IMR-90 (cell line): Measurements from ENCODE around the gene CA7. TPM values are rescaled to one million over a fixed set of nuclear protein-coding genes. Genes with fewer than 3 reads are reported as not detected.

Experiments used
- ATAC-seq: fragments of 200-7000 bp; cut with Tn5 transposase; 2 replicates; pipeline ENCODE4 v1.9.1; 2020; ENCODE audit warnings: low read depth, mild to moderate bottlenecking, moderate library complexity
- BruUV-seq: library from RNA; stranded (reverse); fragments of 400-500 nt; replicated peaks from 2 replicates; lab custom pipeline; 2021; lab: Mats Ljungman, UMichigan
- CTCF ChIA-PET: fragments of 300-600 bp; formaldehyde crosslinking; extraction: SDS; loops from one replicate; lab custom pipeline; 2021; ENCODE audit warnings: antibody characterized with exemption; lab: Yijun Ruan, JAX
- POLR2A ChIA-PET: fragments of 300-600 bp; sonication (Branson Sonifier 250); formaldehyde crosslinking; loops from one replicate; lab custom pipeline; 2022; ENCODE audit warnings: antibody characterized with exemption; ENCODE audit not compliant: unreplicated experiment; lab: Charles Lee
- DNase-seq: peaks from one replicate; pipeline ENCODE4 v3.0.0; 2013
- H2AFZ ChIP-seq: replicated peaks from 2 replicates; pipeline ENCODE3; 2013; ENCODE audit warnings: low read length, mild to moderate bottlenecking; ENCODE audit not compliant: poor library complexity
- H2AK5ac ChIP-seq: 2 replicates; pipeline ENCODE4 v1.6.1; 2013; ENCODE audit warnings: low read depth, low read length, inconsistent platforms
- H2AK9ac ChIP-seq: replicated peaks from 2 replicates; pipeline ENCODE3; 2013; ENCODE audit warnings: mild to moderate bottlenecking, low read depth, low read length, moderate library complexity; ENCODE audit not compliant: poor library complexity
- H2BK120ac ChIP-seq: 2 replicates; pipeline ENCODE4 v1.6.1; 2013; ENCODE audit warnings: low read depth, low read length, inconsistent platforms
- H2BK15ac ChIP-seq: 3 replicates; pipeline ENCODE4 v1.6.1; 2013; ENCODE audit warnings: low read depth, low read length, inconsistent platforms
- H2BK20ac ChIP-seq: 2 replicates; pipeline ENCODE4 v1.6.1; 2013; ENCODE audit warnings: low read depth, mild to moderate bottlenecking, inconsistent platforms, low read length, moderate library complexity
- H2BK5ac ChIP-seq: 2 replicates; pipeline ENCODE4 v1.6.1; 2013; ENCODE audit warnings: mild to moderate bottlenecking, low read depth, low read length, inconsistent platforms; ENCODE audit not compliant: poor library complexity, severe bottlenecking
- H3K14ac ChIP-seq: replicated peaks from 2 replicates; pipeline ENCODE4 v1.6.1; 2013; ENCODE audit warnings: low read depth, low read length, inconsistent platforms
- H3K18ac ChIP-seq: 2 replicates; pipeline ENCODE4 v1.6.1; 2013; ENCODE audit warnings: low read depth, low read length, control low read depth
- H3K23ac ChIP-seq: 2 replicates; pipeline ENCODE4 v1.6.1; 2013; ENCODE audit warnings: low read depth, low read length, inconsistent platforms
- H3K27ac ChIP-seq: 2 replicates; pipeline ENCODE4 v1.5.1; 2013; ENCODE audit warnings: mild to moderate bottlenecking, control low read depth, low read length; ENCODE audit not compliant: insufficient read depth
- H3K27me3 ChIP-seq: 2 replicates; pipeline ENCODE4 v1.6.1; 2013; ENCODE audit warnings: low read length; ENCODE audit not compliant: control insufficient read depth, insufficient read depth
- H3K36me3 ChIP-seq: 2 replicates; pipeline ENCODE4 v1.6.1; 2013; ENCODE audit warnings: low read length, mixed read lengths; ENCODE audit not compliant: control insufficient read depth, insufficient read depth
- H3K4ac ChIP-seq: 2 replicates; pipeline ENCODE4 v1.6.1; 2013; ENCODE audit warnings: low read depth, low read length, inconsistent platforms
- H3K4me1 ChIP-seq: 2 replicates; pipeline ENCODE4 v1.6.1; 2013; ENCODE audit warnings: low read length, mixed read lengths; ENCODE audit not compliant: control insufficient read depth, insufficient read depth
- H3K4me2 ChIP-seq: 2 replicates; pipeline ENCODE4 v1.6.1; 2013; ENCODE audit warnings: low read depth, mild to moderate bottlenecking, control low read depth, low read length, moderate library complexity
- H3K4me3 ChIP-seq: 2 replicates; pipeline ENCODE4 v1.5.1; 2013; ENCODE audit warnings: low read depth, mild to moderate bottlenecking, control low read depth, low read length, moderate library complexity; ENCODE audit not compliant: insufficient read depth
- H3K56ac ChIP-seq: 2 replicates; pipeline ENCODE4 v1.6.1; 2013; ENCODE audit warnings: low read length, inconsistent platforms; ENCODE audit not compliant: insufficient read depth; ENCODE audit errors: extremely low read depth
- H3K79me1 ChIP-seq, 2 experiments: 2 replicates each; pipeline ENCODE4 v1.6.1; 2013; ENCODE audit warnings: low read length in 2 of 2, inconsistent platforms in 1 of 2, low read depth in 1 of 2
- H3K9ac ChIP-seq: 2 replicates; pipeline ENCODE4 v1.6.1; 2013; ENCODE audit warnings: low read depth, low read length, control low read depth
- H3K9me1 ChIP-seq: 2 replicates; pipeline ENCODE4 v1.6.1; 2013; ENCODE audit warnings: low read length, inconsistent platforms; ENCODE audit not compliant: insufficient read depth
- H3K9me3 ChIP-seq: 2 replicates; pipeline ENCODE4 v1.6.1; 2013; ENCODE audit warnings: low read length; ENCODE audit not compliant: control insufficient read depth, insufficient read depth
- H4K20me1 ChIP-seq: 2 replicates; pipeline ENCODE4 v1.6.1; 2013; ENCODE audit warnings: low read length, inconsistent platforms; ENCODE audit not compliant: insufficient read depth
- H4K5ac ChIP-seq: 2 replicates; pipeline ENCODE4 v1.6.1; 2013; ENCODE audit warnings: mild to moderate bottlenecking, low read depth, low read length, control low read depth
- H4K8ac ChIP-seq, 2 experiments: 2 replicates each; pipeline ENCODE4 v1.6.1; 2013; ENCODE audit warnings: low read depth in 2 of 2, low read length in 2 of 2, control low read depth in 1 of 2, inconsistent platforms in 1 of 2
- H4K91ac ChIP-seq: 2 replicates; pipeline ENCODE4 v1.6.1; 2013; ENCODE audit warnings: low read depth, low read length, inconsistent platforms; ENCODE audit not compliant: insufficient read depth
- CEBPB ChIP-seq: IDR thresholded peaks from 2 replicates; pipeline ENCODE4 v1.6.1; 2012; ENCODE audit warnings: low read depth, low read length, improper control_type of control experiment
- FOS ChIP-seq: fragments of 150-350 bp; IDR thresholded peaks from 2 replicates; pipeline ENCODE4 v1.6.1; 2016; ENCODE audit warnings: low read depth, low read length
- POLR2A ChIP-seq: IDR thresholded peaks from 2 replicates; pipeline ENCODE4 v1.6.1; 2012; ENCODE audit warnings: mild to moderate bottlenecking, low read depth, low read length
- RCOR1 ChIP-seq: IDR thresholded peaks from 2 replicates; pipeline ENCODE4 v1.6.1; 2012; ENCODE audit warnings: mild to moderate bottlenecking, low read length, improper control_type of control experiment; ENCODE audit not compliant: insufficient replicate concordance
- WGBS, 2 experiments: methylation state at CpG; one replicate each; pipeline versions ENCODE4 v1.1.5 to v1.1.7; 2013; ENCODE audit warnings: missing lambda C conversion rate in 2 of 2; ENCODE audit not compliant: insufficient read length in 1 of 2; ENCODE audit errors: extremely low coverage in 2 of 2; 5-methylcytosine and 5-hydroxymethylcytosine counted together
- dilution Hi-C: fragments of 300-500 bp; cut with HindIII; formaldehyde crosslinking; loops from one replicate; pipeline ENCODE4 v1.14.3; 2018; ENCODE audit warnings: low sequenced_read_pairs; ENCODE audit not compliant: unreplicated experiment
- in situ Hi-C: fragments of 300-500 bp; cut with MboI; formaldehyde crosslinking; loops from 3 replicates; pipeline ENCODE4 v1.14.3; 2019; ENCODE audit warnings: low sequenced_read_pairs, inconsistent platforms, mixed read lengths
- intact Hi-C: fragments of 100-400 bp; cut with micrococcal nuclease; formaldehyde crosslinking; loops from 2 replicates; pipeline ENCODE4 v1.10.0; 2022
- polyA plus RNA-seq, 3 experiments: library from polyadenylated mRNA; depleted of rRNA; stranded (reverse); fragments of >200 nt; gene quantifications; 2 replicates each; pipeline ENCODE4 v1.2.3, GENCODE V29; 2012; ENCODE audit warnings: low replicate concordance in 1 of 3
- total RNA-seq: library from RNA; depleted of rRNA; stranded (reverse); fragments of >200 nt; gene quantifications from 2 replicates; pipeline ENCODE4 v1.2.3, GENCODE V29; 2012

Gene CA7
- total and polyA plus RNA-seq, 2 of the 4 experiments (the other 2 are of a cell fraction) = not detected

GRCh38 chr16:66801320-66802105 is 42.7 kb upstream of the CA7 start, which contains the start of gene TERB1:
Gene TERB1, minus strand, starts transcription at chr16:66801584. Its CDS starts 4,786 bp downstream, at chr16:66796798.
- BruUV-seq = no TSS peak
- in situ Hi-C loops = no loop called here

More at GRCh38 chr16:66801320-66802105, 42.7 kb upstream of the CA7 start, which contains the start of gene TERB1:
- ChIA-PET POLR2A (no interaction called here), CTCF (no interaction called here)
- no peak within 1 kb of the TSS for H2BK5ac ChIP-seq
- H3K9me3 ChIP-seq = no peaks in the 10 kb centered on the region
- H3K4me1 ChIP-seq = no peaks in the 10 kb centered on the region
- 93% methylated on average over 26 of the region's 56 CpGs; no CpG with 5 or more reads in 1 of the 2 experiments for WGBS, 2 experiments
- no peak within 1 kb of the TSS for H4K8ac ChIP-seq
- no peak within 1 kb of the TSS for H3K4me2 ChIP-seq
- dilution Hi-C loops (no loop called here), intact Hi-C loops (no loop called here)
- no peak within 1 kb of the TSS for H2BK20ac ChIP-seq
- no peaks in the 10 kb centered on the region for H3K9me1 ChIP-seq
- ATAC-seq (no peak), DNase-seq (no peak)
- peaks cover 21% of the 10 kb centered on the region for H3K36me3 ChIP-seq
- H3K14ac ChIP-seq = no peak within 1 kb of the TSS
- H4K5ac ChIP-seq = no peak within 1 kb of the TSS
- H4K20me1 ChIP-seq = no peaks in the 10 kb centered on the region; the same call in 1 of the 2 replicates
- no peak within 1 kb of the TSS for H4K91ac ChIP-seq
- H3K18ac ChIP-seq = no peak within 1 kb of the TSS
- H3K27me3 ChIP-seq = no peaks in the 10 kb centered on the region
- no peak within 1 kb of the TSS for H2BK15ac ChIP-seq
- H3K56ac ChIP-seq = no peak within 1 kb of the TSS
- no peak within 1 kb of the TSS for H2BK120ac ChIP-seq
- no peak within 1 kb of the TSS for H2AK9ac ChIP-seq
- no peak within 1 kb of the TSS for H2AFZ ChIP-seq
- H3K23ac ChIP-seq = no peak within 1 kb of the TSS
- no peak within 1 kb of the TSS for H3K27ac ChIP-seq
- H3K79me1 ChIP-seq = no peaks in the 10 kb centered on the region
- H2AK5ac ChIP-seq = no peak within 1 kb of the TSS
- no peak within 1 kb of the TSS for H3K9ac ChIP-seq
- no peak within 1 kb of the TSS for H3K4ac ChIP-seq
- no peak within 1 kb of the TSS for H3K4me3 ChIP-seq
- TF ChIP-seq RCOR1 (no peak), CEBPB (no peak), FOS (no peak), POLR2A (no peak)
